ENCODE measurements around the gene KIAA1671.

GRCh38 chr22:25084405-25085107, 132.0 kb downstream of the KIAA1671 start:
- TF ChIP-seq ZNF644 (CRISPR knock-in tag; IDR thresholded peaks at IDR 0.05; ENCODE audit: low read depth) (no peak), ZBTB7A (CRISPR knock-in tag; IDR thresholded peaks at IDR 0.05) (no peak), RELA (CRISPR knock-in tag; IDR thresholded peaks at IDR 0.05) (no peak)
